ENCODE data around the gene EEIG1. TPM values are rescaled to one million over a fixed set of nuclear protein-coding genes. Genes with fewer than 3 reads are reported as not detected.
A peak's percentile ranks its signal among the peaks of the same experiment; 100 is the strongest.

Gene EEIG1
- total and polyA plus RNA-seq, 9 of the 15 experiments (the other 6 are each of a cell fraction or from before 2014, with no cell fraction given), result 0.17 to 16.7 (median 3.6) TPM

GRCh38 chr9:127931092-127931881 is 49.5 kb downstream of the EEIG1 start (continued):
- 0 out of 2 replicates have a peak, but pooled peaks have one; percentile 12 for TF ChIP-seq ZBTB26 (CRISPR knock-in tag; IDR thresholded peaks at IDR 0.05)
- TF ChIP-seq ZNF217 (CRISPR knock-in tag; IDR thresholded peaks at IDR 0.05), result no peak
- TF ChIP-seq TRIM24 (IDR thresholded peaks at IDR 0.05), result peak in 1 of 2 experiments; percentile 40; a peak in 2 of 4 replicates
- peak; percentile 52 for TF ChIP-seq SMARCA4 (IDR thresholded peaks at IDR 0.05)
- no peak for TF ChIP-seq MEF2A (IDR thresholded peaks at IDR 0.05; ENCODE audit: control insufficient read depth, low read depth, low read length)
- TF ChIP-seq CUX1 (CRISPR knock-in tag; IDR thresholded peaks at IDR 0.05), result no peak
- TF ChIP-seq CSDE1 (IDR thresholded peaks at IDR 0.05), result 0 out of 4 replicates have a peak, but pooled peaks of 1 of the 2 experiments have one; percentile 17
- TF ChIP-seq ATF6 (CRISPR knock-in tag; IDR thresholded peaks at IDR 0.05), result no peak
- peak; percentile 94 for TF ChIP-seq ATF7 (IDR thresholded peaks at IDR 0.05)
- TF ChIP-seq ZNF668 (CRISPR knock-in tag; IDR thresholded peaks at IDR 0.05), result no peak
- TF ChIP-seq TEAD2 (tag; IDR thresholded peaks at IDR 0.05), result no peak
- TF ChIP-seq LARP7 (IDR thresholded peaks at IDR 0.05), result no peak
- TF ChIP-seq ZNF830 (CRISPR knock-in tag; IDR thresholded peaks at IDR 0.05), result no peak
- TF ChIP-seq ELK3 (CRISPR knock-in tag; IDR thresholded peaks at IDR 0.05), result no peak
- TF ChIP-seq HDAC8 (tag; IDR thresholded peaks at IDR 0.05), result no peak
- no peak for TF ChIP-seq SRF (CRISPR knock-in tag; IDR thresholded peaks at IDR 0.05)
- TF ChIP-seq GABPB1 (CRISPR knock-in tag; IDR thresholded peaks at IDR 0.05), result no peak

All from K562 (cell line).